HG02678 (cell line): ENCODE results near the gene COX6A1.
"Not testable (repeated sequence)": the region's sequence is repeated elsewhere in the genome, so short reads cannot be mapped to it uniquely, and the experiment has no call there.

Experiments used
- ATAC-seq: cut with Tn5 transposase; IDR thresholded peaks from one replicate; pipeline ENCODE4 v1.9.1; 2021; ENCODE audit warnings: mild to moderate bottlenecking, moderate library complexity; ENCODE audit not compliant: unreplicated experiment

COX6A1 gene

GRCh38 chr12:120466560-120467315 lies 28.8 kb downstream of the COX6A1 start:
- no peak for ATAC-seq

- no peak for ATAC-seq
Observed at GRCh38 chr12:120467439-120467838, 29.5 kb downstream of the COX6A1 start.

GRCh38 chr12:120468325-120468820 lies 30.5 kb downstream of the COX6A1 start:
- ATAC-seq: no peak

GRCh38 chr12:120468821-120469449 lies 31.0 kb downstream of the COX6A1 start:
- ATAC-seq: peak; percentile 32

GRCh38 chr12:120469450-120470149 lies 31.7 kb downstream of the COX6A1 start, which contains the start of gene SRSF9:
Gene SRSF9 (minus strand): TSS chr12:120469748. CDS start chr12:120469609, 139 bp downstream.
- peak; percentile 88 for ATAC-seq

GRCh38 chr12:120470150-120470784 lies 32.4 kb downstream of the COX6A1 start:
- peak; percentile 19 for ATAC-seq

GRCh38 chr12:120472521-120472920 lies 34.6 kb downstream of the COX6A1 start:
- ATAC-seq: no peak

GRCh38 chr12:120473807-120474615 lies 36.1 kb downstream of the COX6A1 start:
- no peak for ATAC-seq

GRCh38 chr12:120474616-120474960 lies 36.7 kb downstream of the COX6A1 start:
- no peak for ATAC-seq

- no peak for ATAC-seq
Observed at GRCh38 chr12:120475643-120476042, 37.7 kb downstream of the COX6A1 start.

GRCh38 chr12:120479458-120479857 lies 41.5 kb downstream of the COX6A1 start:
- ATAC-seq: no peak

GRCh38 chr12:120480211-120480610 lies 42.3 kb downstream of the COX6A1 start:
- ATAC-seq: no peak

GRCh38 chr12:120481022-120481767 lies 43.3 kb downstream of the COX6A1 start:
- no peak for ATAC-seq

GRCh38 chr12:120483621-120484020 lies 45.7 kb downstream of the COX6A1 start:
- ATAC-seq: no peak

GRCh38 chr12:120485961-120486881 lies 48.3 kb downstream of the COX6A1 start:
- ATAC-seq: no peak

GRCh38 chr12:120487552-120487951 lies 49.6 kb downstream of the COX6A1 start:
- not testable (repeated sequence) for ATAC-seq

GRCh38 chr12:120488057-120488640 lies 50.2 kb downstream of the COX6A1 start:
- no peak for ATAC-seq

- ATAC-seq: no peak
Observed at GRCh38 chr12:120489018-120489417, 51.1 kb downstream of the COX6A1 start.
